H9 (cell line): ENCODE measurements around the gene GRB10. TPM values are rescaled to one million over a fixed set of nuclear protein-coding genes. Genes with fewer than 3 reads are reported as not detected.

Experiments
- DNase-seq: peaks from one replicate; pipeline ENCODE4 v3.0.0-alpha.2; 2017
- H2AFZ ChIP-seq: one replicate; pipeline ENCODE4 v1.6.1; 2013; ENCODE audit warnings: mild to moderate bottlenecking, low read length, control low read depth, moderate library complexity
- H2AK5ac ChIP-seq: 2 replicates; pipeline ENCODE4 v1.6.1; 2013; ENCODE audit warnings: low read length, control low read depth, mixed read lengths; ENCODE audit not compliant: insufficient read length
- H2BK120ac ChIP-seq: one replicate; pipeline ENCODE4 v1.6.1; 2013; ENCODE audit warnings: low read depth, mild to moderate bottlenecking, low read length, control low read depth, inconsistent platforms; ENCODE audit not compliant: poor library complexity, severe bottlenecking
- H2BK12ac ChIP-seq: 2 replicates; pipeline ENCODE4 v1.6.1; 2013; ENCODE audit warnings: low read length, control low read depth, mixed read lengths, low read depth; ENCODE audit not compliant: insufficient read length
- H2BK15ac ChIP-seq: 2 replicates; pipeline ENCODE4 v1.6.1; 2013; ENCODE audit warnings: low read depth, low read length, control low read depth
- H2BK20ac ChIP-seq: one replicate; pipeline ENCODE4 v1.6.1; 2013; ENCODE audit warnings: low read depth, mild to moderate bottlenecking, low read length, control low read depth, inconsistent platforms; ENCODE audit not compliant: poor library complexity, severe bottlenecking
- H2BK5ac ChIP-seq: 2 replicates; pipeline ENCODE4 v1.6.1; 2013; ENCODE audit warnings: low read length, control low read depth, mixed read lengths; ENCODE audit not compliant: insufficient read length
- H3K14ac ChIP-seq: 2 replicates; pipeline ENCODE4 v1.6.1; 2013; ENCODE audit warnings: low read length, control low read depth; ENCODE audit not compliant: insufficient read depth
- H3K18ac ChIP-seq: 2 replicates; pipeline ENCODE4 v1.6.1; 2013; ENCODE audit warnings: low read depth, mild to moderate bottlenecking, mixed read lengths, low read length, control low read depth; ENCODE audit not compliant: insufficient read length
- H3K23ac ChIP-seq: 2 replicates; pipeline ENCODE4 v1.6.1; 2013; ENCODE audit warnings: low read length, control low read depth, mixed read lengths, low read depth; ENCODE audit not compliant: insufficient read length
- H3K23me2 ChIP-seq: 2 replicates; pipeline ENCODE4 v1.6.1; 2013; ENCODE audit warnings: low read depth, mild to moderate bottlenecking, mixed read lengths, low read length, control low read depth; ENCODE audit not compliant: insufficient read length, poor library complexity, severe bottlenecking
- H3K27ac ChIP-seq: 2 replicates; pipeline ENCODE4 v1.5.1; 2013; ENCODE audit warnings: low read length, control low read depth, mixed read lengths, low read depth; ENCODE audit not compliant: insufficient read length
- H3K27me3 ChIP-seq: 2 replicates; pipeline ENCODE4 v1.6.1; 2013; ENCODE audit warnings: low read length, control low read depth, inconsistent platforms; ENCODE audit not compliant: insufficient read depth
- H3K4ac ChIP-seq: 2 replicates; pipeline ENCODE4 v1.6.1; 2013; ENCODE audit warnings: low read depth, mild to moderate bottlenecking, control low read depth, inconsistent platforms, low read length, moderate library complexity
- H3K4me1 ChIP-seq: 2 replicates; pipeline ENCODE4 v1.6.1; 2013; ENCODE audit warnings: low read length, control low read depth, inconsistent platforms; ENCODE audit not compliant: insufficient read depth
- H3K4me2 ChIP-seq: 2 replicates; pipeline ENCODE4 v1.6.1; 2013; ENCODE audit warnings: low read length, control low read depth, mixed read lengths; ENCODE audit not compliant: insufficient read length, insufficient read depth
- H3K56ac ChIP-seq: 2 replicates; pipeline ENCODE4 v1.6.1; 2013; ENCODE audit warnings: low read depth, mild to moderate bottlenecking, mixed read lengths, low read length, control low read depth; ENCODE audit not compliant: insufficient read length
- H3K79me1 ChIP-seq: 2 replicates; pipeline ENCODE4 v1.6.1; 2013; ENCODE audit warnings: low read depth, mild to moderate bottlenecking, moderate library complexity, low read length, control low read depth, inconsistent platforms; ENCODE audit not compliant: insufficient read depth, poor library complexity, severe bottlenecking
- H3K79me2 ChIP-seq: 2 replicates; pipeline ENCODE4 v1.6.1; 2013; ENCODE audit warnings: low read length, control low read depth, inconsistent platforms; ENCODE audit not compliant: insufficient read depth
- H3K9ac ChIP-seq: 2 replicates; pipeline ENCODE4 v1.6.1; 2013; ENCODE audit warnings: low read length, control low read depth, mixed read lengths; ENCODE audit not compliant: insufficient read length; ENCODE audit errors: extremely low read depth
- H3K9me3 ChIP-seq: one replicate; pipeline ENCODE4 v1.6.1; 2013; ENCODE audit warnings: low read depth, low read length, inconsistent platforms; ENCODE audit not compliant: control insufficient read depth
- H3T11ph ChIP-seq: one replicate; pipeline ENCODE4 v1.6.1; 2013; ENCODE audit warnings: mild to moderate bottlenecking, low read length, control low read depth, inconsistent platforms
- H4K20me1 ChIP-seq: one replicate; pipeline ENCODE4 v1.6.1; 2013; ENCODE audit not compliant: control insufficient read depth, insufficient read length, insufficient read depth
- H4K5ac ChIP-seq: 2 replicates; pipeline ENCODE4 v1.6.1; 2013; ENCODE audit warnings: low read depth, mild to moderate bottlenecking, mixed read lengths, low read length, control low read depth; ENCODE audit not compliant: insufficient read length
- H4K8ac ChIP-seq: replicated peaks from 2 replicates; pipeline ENCODE4 v1.6.1; 2013; ENCODE audit warnings: low read length, control low read depth, mixed read lengths, low read depth; ENCODE audit not compliant: insufficient read length
- H4K91ac ChIP-seq: 2 replicates; pipeline ENCODE4 v1.6.1; 2013; ENCODE audit warnings: low read depth, mild to moderate bottlenecking, moderate library complexity, mixed read lengths, low read length, control low read depth; ENCODE audit not compliant: insufficient read length
- H3K27ac Mint-ChIP-seq, 3 experiments: 2 replicates in 2 of 3; 3 replicates in 1 of 3; pipeline ENCODE4 v1.8.0; 2020 to 2021; ENCODE audit warnings: mixed read lengths in 3 of 3, mild to moderate bottlenecking in 1 of 3, moderate library complexity in 1 of 3
- H3K27me3 Mint-ChIP-seq: 2 replicates; pipeline ENCODE4 v1.8.0; 2021; ENCODE audit warnings: low read depth, mild to moderate bottlenecking, moderate library complexity, mixed read lengths
- H3K36me3 Mint-ChIP-seq, 3 experiments: 2 replicates in 2 of 3; 3 replicates in 1 of 3; pipeline ENCODE4 v1.8.0; 2020 to 2021; ENCODE audit warnings: low read depth in 3 of 3, mixed read lengths in 3 of 3; ENCODE audit not compliant: insufficient read depth in 1 of 3
- H3K4me1 Mint-ChIP-seq, 2 experiments: 2 replicates each; pipeline ENCODE4 v1.8.0; 2020; ENCODE audit warnings: mixed read lengths in 2 of 2
- H3K4me3 Mint-ChIP-seq, 2 experiments: 2 replicates in 1 of 2; 3 replicates in 1 of 2; pipeline ENCODE4 v1.8.0; 2020 to 2021; ENCODE audit warnings: mild to moderate bottlenecking in 2 of 2, mixed read lengths in 2 of 2, moderate library complexity in 1 of 2
- H3K9me3 Mint-ChIP-seq, 2 experiments: 2 replicates in 1 of 2; 3 replicates in 1 of 2; pipeline ENCODE4 v1.8.0; 2020; ENCODE audit warnings: mild to moderate bottlenecking in 2 of 2, mixed read lengths in 2 of 2, moderate library complexity in 1 of 2
- WGBS: extraction: QIAGEN DNeasy Blood & Tissue Kit; methylation state at CpG from one replicate; pipeline ENCODE4 v1.1.7; 2013; ENCODE audit warnings: missing lambda C conversion rate, low lambda C conversion rate, mixed read lengths; ENCODE audit not compliant: insufficient read length; ENCODE audit errors: extremely low coverage; 5-methylcytosine and 5-hydroxymethylcytosine counted together
- total RNA-seq: library from RNA; stranded (reverse); gene quantifications from 2 replicates; pipeline ENCODE4 v1.2.1, GENCODE V29; 2021
- TF ChIP-seq, protein P1 (sequence below): fragments of 200-600 bp; sonication (generic); conservative IDR thresholded peaks from 3 replicates; pipeline ENCODE4 v1.8.0; 2021; ENCODE audit warnings: antibody characterized with exemption, mild to moderate bottlenecking

GRB10 gene
- total RNA-seq, 1 experiment from 2014 or later, result 108 TPM

DNA sequence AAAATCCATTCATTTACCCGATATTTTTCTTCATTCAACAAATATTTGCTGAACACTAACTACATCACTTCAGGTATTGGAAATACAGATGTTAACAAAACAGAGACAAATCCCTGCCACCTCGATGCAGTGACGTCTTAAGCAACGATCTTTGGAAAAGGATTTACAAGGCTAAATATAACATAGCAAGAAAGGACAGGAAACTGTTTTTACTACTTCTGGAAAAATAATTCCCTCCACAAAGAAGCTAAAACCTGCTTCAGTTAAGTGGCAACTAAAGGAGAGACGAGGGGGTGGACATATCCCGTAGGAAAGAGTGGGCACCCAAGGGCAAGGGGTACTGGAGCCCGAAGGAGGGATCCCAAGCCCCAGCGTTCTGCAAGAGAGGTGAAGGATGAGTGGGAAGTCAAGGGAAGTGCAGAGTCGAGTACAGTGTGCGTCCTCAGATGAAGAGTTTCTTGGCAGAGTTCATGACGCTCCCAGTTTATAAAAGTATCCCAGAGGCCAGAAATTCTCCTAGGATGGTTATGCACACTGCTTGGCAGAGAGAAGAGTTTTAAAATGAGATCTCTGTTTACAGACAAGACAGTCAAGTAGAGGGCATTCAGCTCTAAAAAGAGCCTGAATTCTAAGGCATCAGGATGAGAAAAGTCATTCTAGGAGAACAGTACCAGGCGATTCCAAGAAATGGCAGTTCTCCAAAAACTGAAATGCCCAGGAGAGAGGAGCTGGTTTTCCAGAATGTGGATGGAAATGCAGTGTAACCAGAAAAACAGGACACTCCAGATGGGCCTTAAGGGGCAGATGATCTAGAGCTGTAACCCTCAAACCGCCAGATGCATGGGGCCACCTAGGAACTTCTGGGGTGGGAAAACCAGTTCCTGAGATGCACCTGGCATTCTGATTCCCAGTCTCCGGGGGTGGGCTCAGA lies 97.3 kb downstream of the GRB10 start:
- no peaks in the 10 kb centered on the region for H3K27me3 ChIP-seq
- peak overlapping the region in 2 of 3 experiments; percentile 0 to 71; a peak in 2 of 7 replicates for H3K27ac Mint-ChIP-seq
- H3K18ac ChIP-seq, result no peak overlapping the region
- no peak overlapping the region for H2AK5ac ChIP-seq
- peaks cover 13 to 33% (median 14%) of the 10 kb centered on the region in 3 experiments; a peak in 6 of 7 replicates for H3K36me3 Mint-ChIP-seq
- H3K27me3 Mint-ChIP-seq, result no peaks in the 10 kb centered on the region
- no peak overlapping the region for H4K5ac ChIP-seq
- H3K27ac ChIP-seq, result no peak overlapping the region
- DNase-seq, result no peak
- no peak overlapping the region for H3K14ac ChIP-seq
- no peak overlapping the region for H3K4me3 Mint-ChIP-seq
- H3K23me2 ChIP-seq, result no peaks in the 10 kb centered on the region
- no peak overlapping the region for H2BK5ac ChIP-seq
- TF ChIP-seq, protein P1, sequence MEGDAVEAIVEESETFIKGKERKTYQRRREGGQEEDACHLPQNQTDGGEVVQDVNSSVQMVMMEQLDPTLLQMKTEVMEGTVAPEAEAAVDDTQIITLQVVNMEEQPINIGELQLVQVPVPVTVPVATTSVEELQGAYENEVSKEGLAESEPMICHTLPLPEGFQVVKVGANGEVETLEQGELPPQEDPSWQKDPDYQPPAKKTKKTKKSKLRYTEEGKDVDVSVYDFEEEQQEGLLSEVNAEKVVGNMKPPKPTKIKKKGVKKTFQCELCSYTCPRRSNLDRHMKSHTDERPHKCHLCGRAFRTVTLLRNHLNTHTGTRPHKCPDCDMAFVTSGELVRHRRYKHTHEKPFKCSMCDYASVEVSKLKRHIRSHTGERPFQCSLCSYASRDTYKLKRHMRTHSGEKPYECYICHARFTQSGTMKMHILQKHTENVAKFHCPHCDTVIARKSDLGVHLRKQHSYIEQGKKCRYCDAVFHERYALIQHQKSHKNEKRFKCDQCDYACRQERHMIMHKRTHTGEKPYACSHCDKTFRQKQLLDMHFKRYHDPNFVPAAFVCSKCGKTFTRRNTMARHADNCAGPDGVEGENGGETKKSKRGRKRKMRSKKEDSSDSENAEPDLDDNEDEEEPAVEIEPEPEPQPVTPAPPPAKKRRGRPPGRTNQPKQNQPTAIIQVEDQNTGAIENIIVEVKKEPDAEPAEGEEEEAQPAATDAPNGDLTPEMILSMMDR, result no peak
- H3K4me1 Mint-ChIP-seq, result peaks cover 16 to 19% of the 10 kb centered on the region in 2 experiments
- H2BK15ac ChIP-seq, result no peak overlapping the region
- no peaks in the 10 kb centered on the region for H4K20me1 ChIP-seq
- 0 out of 2 replicates have a peak, but pooled peaks cover 3% of the 10 kb centered on the region for H3K79me2 ChIP-seq
- H3K4me2 ChIP-seq, result no peak overlapping the region
- H3K79me1 ChIP-seq, result peaks cover 6% of the 10 kb centered on the region
- H2AFZ ChIP-seq, result no peak overlapping the region
- H3K4me1 ChIP-seq, result no peaks in the 10 kb centered on the region; the same call in 1 of the 2 replicates
- 100% methylated on average over 1 of the region's 14 CpGs for WGBS
- no peak overlapping the region for H2BK20ac ChIP-seq
- H3K56ac ChIP-seq, result no peak overlapping the region
- no peak overlapping the region for H3K23ac ChIP-seq
- no peaks in the 10 kb centered on the region for H3K9me3 ChIP-seq
- H3T11ph ChIP-seq, result no peak overlapping the region
- no peak overlapping the region for H3K4ac ChIP-seq
- H3K9ac ChIP-seq, result no peak overlapping the region
- no peak overlapping the region for H2BK120ac ChIP-seq
- H4K8ac ChIP-seq, result no peak overlapping the region
- no peak overlapping the region for H4K91ac ChIP-seq
- no peak overlapping the region for H2BK12ac ChIP-seq
- no peaks in the 10 kb centered on the region for H3K9me3 Mint-ChIP-seq
